HG03039 (cell line): ENCODE measurements around the gene SEL1L3.

Experiments
- ATAC-seq: cut with Tn5 transposase; IDR thresholded peaks from one replicate; pipeline ENCODE4 v1.9.1; 2021; ENCODE audit warnings: mild to moderate bottlenecking, moderate library complexity; ENCODE audit not compliant: unreplicated experiment

SEL1L3 gene

GRCh38 chr4:25795566-25796454, 67.0 kb downstream of the SEL1L3 start:
- ATAC-seq: no peak

- ATAC-seq: no peak
These were observed 67.7 kb downstream of the SEL1L3 start for GRCh38 chr4:25795091-25795490.

GRCh38 chr4:25792876-25793275, 69.9 kb downstream of the SEL1L3 start:
- no peak for ATAC-seq

GRCh38 chr4:25792200-25792791, 70.5 kb downstream of the SEL1L3 start:
- ATAC-seq: no peak

- ATAC-seq: no peak
These were observed 72.8 kb downstream of the SEL1L3 start for GRCh38 chr4:25790024-25790423.

- ATAC-seq: no peak
These were observed 74.0 kb downstream of the SEL1L3 start for GRCh38 chr4:25788703-25789238.

GRCh38 chr4:25786497-25787065, 76.2 kb downstream of the SEL1L3 start:
- ATAC-seq: no peak

- ATAC-seq: no peak
These were observed 78.8 kb downstream of the SEL1L3 start for GRCh38 chr4:25783943-25784342.

- no peak for ATAC-seq
These were observed 79.7 kb downstream of the SEL1L3 start for GRCh38 chr4:25783126-25783525.

GRCh38 chr4:25782482-25782881, 80.3 kb downstream of the SEL1L3 start:
- ATAC-seq: no peak

- no peak for ATAC-seq
These were observed 83.8 kb downstream of the SEL1L3 start for GRCh38 chr4:25779021-25779420.

GRCh38 chr4:25776795-25777194, 86.0 kb downstream of the SEL1L3 start:
- ATAC-seq: no peak

- ATAC-seq: no peak
These were observed 87.6 kb downstream of the SEL1L3 start for GRCh38 chr4:25775166-25775565.

- no peak for ATAC-seq
These were observed 89.4 kb downstream of the SEL1L3 start for GRCh38 chr4:25773358-25773757.

GRCh38 chr4:25771672-25772071, 91.1 kb downstream of the SEL1L3 start:
- no peak for ATAC-seq

- ATAC-seq: no peak
These were observed 91.9 kb downstream of the SEL1L3 start for GRCh38 chr4:25770847-25771246.

- ATAC-seq: no peak
These were observed 93.5 kb downstream of the SEL1L3 start for GRCh38 chr4:25769251-25769650.

GRCh38 chr4:25767877-25768725, 94.7 kb downstream of the SEL1L3 start:
- no peak for ATAC-seq

GRCh38 chr4:25760518-25761157, 102.2 kb downstream of the SEL1L3 start:
- no peak for ATAC-seq

- no peak for ATAC-seq
These were observed 102.7 kb downstream of the SEL1L3 start for GRCh38 chr4:25760048-25760447.
